Lower leg skin (tissue), 3 donors: Measurements from ENCODE around the gene BBS9.

Experiments used
- CTCF ChIP-seq, 3 donors: fragments of 450-650 bp; IDR thresholded peaks; one replicate each; pipeline ENCODE4 v1.5.1; 2016; ENCODE audit warnings: antibody characterized with exemption in 3 of 3, mild to moderate bottlenecking in 3 of 3, moderate library complexity in 2 of 3
- POLR2A ChIP-seq, 2 donors: fragments of 450-650 bp; IDR thresholded peaks; one replicate each; pipeline ENCODE4 v1.6.1; 2016 to 2017; ENCODE audit warnings: antibody characterized with exemption in 2 of 2, mild to moderate bottlenecking in 1 of 2, moderate library complexity in 1 of 2

- TF ChIP-seq CTCF (IDR thresholded peaks at IDR 0.05): no peak
- no peak for TF ChIP-seq POLR2A (IDR thresholded peaks at IDR 0.05)
These were observed 461.6 kb downstream of the BBS9 start for GRCh38 chr7:33590916-33591315.
